OCI-LY7 (cell line): ENCODE data around the gene ADAMTS13. TPM values are rescaled to one million over a fixed set of nuclear protein-coding genes. Genes with fewer than 3 reads are reported as not detected.

Source experiments
- BruUV-seq: library from RNA; stranded (reverse); fragments of 400-500 nt; replicated peaks from 2 replicates; lab custom pipeline; 2021; lab: Mats Ljungman, UMichigan
- CTCF ChIA-PET: fragments of 300-600 bp; sonication (Branson Sonifier 250); formaldehyde crosslinking; loops from one replicate; lab custom pipeline; 2022; ENCODE audit warnings: antibody characterized with exemption; ENCODE audit not compliant: unreplicated experiment; lab: Charles Lee
- POLR2A ChIA-PET: fragments of 300-600 bp; sonication (Branson Sonifier 250); formaldehyde crosslinking; loops from one replicate; lab custom pipeline; 2022; ENCODE audit warnings: antibody characterized with exemption; lab: Charles Lee
- DNase-seq: peaks from one replicate; pipeline ENCODE4 v3.0.0-alpha.2; 2015; ENCODE audit warnings: low spot score
- H2AFZ ChIP-seq: fragments of 200-600 bp; sonication (generic), shearing (Covaris generic); 2 replicates; pipeline ENCODE4 v1.6.1; 2014; ENCODE audit warnings: mild to moderate bottlenecking, antibody characterized with exemption, low read length, moderate library complexity
- H3K27ac ChIP-seq: fragments of 200-600 bp; sonication (generic); 2 replicates; pipeline ENCODE4 v1.5.1; 2014; ENCODE audit warnings: mixed run types, low read depth, mild to moderate bottlenecking, moderate library complexity, low read length, inconsistent platforms; ENCODE audit not compliant: poor library complexity, severe bottlenecking
- H3K36me3 ChIP-seq: fragments of 200-600 bp; sonication (generic); 2 replicates; pipeline ENCODE4 v1.6.1; 2014; ENCODE audit warnings: mild to moderate bottlenecking, antibody characterized with exemption, low read length, moderate library complexity, mixed read lengths; ENCODE audit not compliant: insufficient read depth
- H3K4me1 ChIP-seq: fragments of 200-600 bp; sonication (generic); 2 replicates; pipeline ENCODE4 v1.5.1; 2014; ENCODE audit warnings: mild to moderate bottlenecking, low read length; ENCODE audit not compliant: insufficient read depth, poor library complexity, severe bottlenecking
- H3K4me2 ChIP-seq: fragments of 200-600 bp; sonication (generic); 2 replicates; pipeline ENCODE4 v1.6.1; 2014; ENCODE audit warnings: mild to moderate bottlenecking, low read length
- H3K4me3 ChIP-seq: fragments of 200-600 bp; sonication (generic); 2 replicates; pipeline ENCODE4 v1.5.1; 2014; ENCODE audit warnings: mild to moderate bottlenecking, low read depth, low read length; ENCODE audit not compliant: poor library complexity, severe bottlenecking
- H3K79me2 ChIP-seq: fragments of 200-600 bp; sonication (generic); 2 replicates; pipeline ENCODE4 v1.6.1; 2016; ENCODE audit warnings: low read depth, mild to moderate bottlenecking, low read length, moderate library complexity, mixed read lengths; ENCODE audit not compliant: insufficient read depth
- H3K9me2 ChIP-seq: fragments of 200-600 bp; sonication (generic); 2 replicates; pipeline ENCODE4 v1.6.1; 2016; ENCODE audit warnings: mild to moderate bottlenecking, low read length, mixed read lengths; ENCODE audit not compliant: insufficient read depth
- H3K9me3 ChIP-seq: fragments of 200-600 bp; sonication (generic); 2 replicates; pipeline ENCODE4 v1.6.1; 2014; ENCODE audit warnings: mild to moderate bottlenecking, mixed run types, low read length, mixed read lengths
- H4K20me1 ChIP-seq: fragments of 200-600 bp; sonication (generic); 2 replicates; pipeline ENCODE4 v1.6.1; 2014; ENCODE audit warnings: mild to moderate bottlenecking, antibody characterized with exemption, low read length, moderate library complexity, mixed read lengths; ENCODE audit not compliant: insufficient read depth
- EZH2phosphoT487 ChIP-seq: fragments of 200-600 bp; sonication (generic); IDR thresholded peaks from 2 replicates; pipeline ENCODE4 v1.6.1; 2018; ENCODE audit warnings: low read depth, borderline replicate concordance, mild to moderate bottlenecking, mixed run types, antibody characterized with exemption, low read length, moderate library complexity, mixed read lengths
- intact Hi-C: fragments of 100-400 bp; cut with micrococcal nuclease; formaldehyde crosslinking; loops from one replicate; pipeline ENCODE4 v1.10.0; 2022; ENCODE audit not compliant: unreplicated experiment
- total RNA-seq, 2 experiments: library from RNA; depleted of rRNA in 1 of 2; stranded (reverse); fragments of >200 nt in 1 of 2; shearing (Covaris generic) in 1 of 2; gene quantifications; 2 replicates each; pipeline ENCODE4 v1.2.3, GENCODE V29; 2014 to 2022
- TF ChIP-seq, protein P1 (sequence below): fragments of 200-600 bp; sonication (generic); conservative IDR thresholded peaks from 2 replicates; pipeline ENCODE4 v1.5.1; 2014; ENCODE audit warnings: mild to moderate bottlenecking, antibody characterized with exemption, low read length, moderate library complexity, mixed read lengths

ADAMTS13 gene
- total RNA-seq, 2 experiments from 2014 or later: 6.2 to 18.1 TPM

GRCh38 chr9:133477461-133477860, 55.3 kb downstream of the ADAMTS13 start:
- intact Hi-C loops: loop anchor here (5.0 kb wide), 2 partner anchors 125 to 225 kb away; no protein-coding TSS in a partner anchor
- Histone ChIP-seq H3K79me2 (peaks cover 28% of the 10 kb centered on the region; the same call in 1 of the 2 replicates), H3K4me2 (peak overlapping the region; percentile 81), H3K9me3 (no peaks in the 10 kb centered on the region), H3K9me2 (no peaks in the 10 kb centered on the region), H3K4me3 (peak overlapping the region; percentile 78), H3K4me1 (peaks cover 28% of the 10 kb centered on the region), H3K36me3 (peaks cover 53% of the 10 kb centered on the region), H4K20me1 (no peaks in the 10 kb centered on the region; the same call in 1 of the 2 replicates), H3K27ac (peak overlapping the region; percentile 73), H2AFZ (no peak overlapping the region)
- ChIA-PET CTCF (interaction anchor here (1.1 kb wide), 1 partner anchor 15 kb away, joined by 3 read pairs; no protein-coding TSS in a partner anchor), POLR2A (interaction anchor here (0.6 to 1.3 kb wide), 4 partner anchors 21 to 447 kb away, joined by 3 to 4 read pairs (median 3); no protein-coding TSS in a partner anchor)
- no peak for DNase-seq
- TF ChIP-seq, protein P1, sequence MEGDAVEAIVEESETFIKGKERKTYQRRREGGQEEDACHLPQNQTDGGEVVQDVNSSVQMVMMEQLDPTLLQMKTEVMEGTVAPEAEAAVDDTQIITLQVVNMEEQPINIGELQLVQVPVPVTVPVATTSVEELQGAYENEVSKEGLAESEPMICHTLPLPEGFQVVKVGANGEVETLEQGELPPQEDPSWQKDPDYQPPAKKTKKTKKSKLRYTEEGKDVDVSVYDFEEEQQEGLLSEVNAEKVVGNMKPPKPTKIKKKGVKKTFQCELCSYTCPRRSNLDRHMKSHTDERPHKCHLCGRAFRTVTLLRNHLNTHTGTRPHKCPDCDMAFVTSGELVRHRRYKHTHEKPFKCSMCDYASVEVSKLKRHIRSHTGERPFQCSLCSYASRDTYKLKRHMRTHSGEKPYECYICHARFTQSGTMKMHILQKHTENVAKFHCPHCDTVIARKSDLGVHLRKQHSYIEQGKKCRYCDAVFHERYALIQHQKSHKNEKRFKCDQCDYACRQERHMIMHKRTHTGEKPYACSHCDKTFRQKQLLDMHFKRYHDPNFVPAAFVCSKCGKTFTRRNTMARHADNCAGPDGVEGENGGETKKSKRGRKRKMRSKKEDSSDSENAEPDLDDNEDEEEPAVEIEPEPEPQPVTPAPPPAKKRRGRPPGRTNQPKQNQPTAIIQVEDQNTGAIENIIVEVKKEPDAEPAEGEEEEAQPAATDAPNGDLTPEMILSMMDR: no peak
- no peak for TF ChIP-seq EZH2phosphoT487
- TSS peak; percentile 65 for BruUV-seq

DNA sequence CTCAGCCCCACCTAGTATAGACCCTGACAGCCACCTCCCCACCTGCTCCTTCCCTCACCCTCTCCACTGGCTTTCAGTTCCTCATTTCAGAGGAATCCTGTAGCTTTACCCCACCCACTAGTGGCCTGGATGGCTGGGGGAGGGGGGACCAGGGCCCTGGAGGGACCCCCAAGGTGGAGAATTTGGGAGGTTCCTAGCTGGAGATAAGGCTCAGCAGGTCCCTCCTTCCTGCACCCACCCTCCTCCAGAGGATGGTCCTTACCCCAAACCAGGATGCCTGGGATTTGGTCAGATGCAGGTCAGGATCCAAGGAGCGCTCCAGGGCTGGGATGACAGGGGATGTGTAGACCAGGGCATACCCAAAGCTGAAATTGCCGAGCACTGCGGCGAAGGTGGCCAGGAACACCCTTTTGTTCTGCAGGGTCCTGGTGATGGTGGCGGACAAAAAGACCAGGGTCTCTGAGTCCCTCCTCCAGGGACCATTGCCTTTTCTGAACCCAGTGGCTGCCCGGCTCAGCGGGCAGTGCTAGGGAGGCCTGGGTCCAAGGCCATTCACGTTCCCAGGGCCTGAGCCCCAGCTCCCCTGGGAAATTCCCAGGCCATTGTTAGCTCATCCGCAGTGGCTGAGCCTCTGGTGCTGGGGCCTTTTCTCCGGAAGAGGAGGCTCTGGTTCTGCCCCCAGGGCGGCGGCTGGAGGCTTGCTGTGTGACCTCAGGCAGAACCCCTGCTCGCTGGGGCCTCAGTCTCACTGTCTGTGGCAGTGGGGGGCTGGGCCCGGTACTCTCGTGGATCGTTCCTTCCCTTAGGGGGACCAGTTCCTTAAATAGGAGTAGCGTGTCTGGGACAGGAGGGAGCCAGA, 56.1 kb downstream of the ADAMTS13 start:
- no TSS peak for BruUV-seq
- DNase-seq: peak; percentile 82
- TF ChIP-seq, protein P1: no peak
- no peak for TF ChIP-seq EZH2phosphoT487
- Histone ChIP-seq H3K4me3 (peak overlapping the region; percentile 78), H4K20me1 (no peaks in the 10 kb centered on the region; the same call in 1 of the 2 replicates), H3K9me3 (no peaks in the 10 kb centered on the region), H3K27ac (peak overlapping the region; percentile 73), H3K4me2 (peak overlapping the region; percentile 81), H3K9me2 (no peaks in the 10 kb centered on the region), H3K79me2 (peaks cover 28% of the 10 kb centered on the region; the same call in 1 of the 2 replicates), H3K36me3 (peaks cover 45% of the 10 kb centered on the region), H2AFZ (no peak overlapping the region), H3K4me1 (peaks cover 28% of the 10 kb centered on the region)
- intact Hi-C loops: loop anchor here (1.0 to 5.0 kb wide), 3 partner anchors 18 to 224 kb away; no protein-coding TSS in a partner anchor
- ChIA-PET CTCF (interaction anchor here (1.1 kb wide), 1 partner anchor 16 kb away, joined by 3 read pairs; no protein-coding TSS in a partner anchor), POLR2A (interaction anchor here (0.6 to 1.3 kb wide), 6 partner anchors 10 to 448 kb away, joined by 3 to 4 read pairs (median 4); partner anchors contain the start of gene CACFD1)
